GM18867 (cell line): ENCODE data around the gene COA6.
A peak's percentile ranks its signal among the peaks of the same experiment; 100 is the strongest.

Experiments used
- ATAC-seq: cut with Tn5 transposase; IDR thresholded peaks from one replicate; pipeline ENCODE4 v1.9.1; 2021; ENCODE audit warnings: mild to moderate bottlenecking, moderate library complexity; ENCODE audit not compliant: unreplicated experiment

The COA6 gene, protein sequence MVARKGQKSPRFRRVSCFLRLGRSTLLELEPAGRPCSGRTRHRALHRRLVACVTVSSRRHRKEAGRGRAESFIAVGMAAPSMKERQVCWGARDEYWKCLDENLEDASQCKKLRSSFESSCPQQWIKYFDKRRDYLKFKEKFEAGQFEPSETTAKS

DNA sequence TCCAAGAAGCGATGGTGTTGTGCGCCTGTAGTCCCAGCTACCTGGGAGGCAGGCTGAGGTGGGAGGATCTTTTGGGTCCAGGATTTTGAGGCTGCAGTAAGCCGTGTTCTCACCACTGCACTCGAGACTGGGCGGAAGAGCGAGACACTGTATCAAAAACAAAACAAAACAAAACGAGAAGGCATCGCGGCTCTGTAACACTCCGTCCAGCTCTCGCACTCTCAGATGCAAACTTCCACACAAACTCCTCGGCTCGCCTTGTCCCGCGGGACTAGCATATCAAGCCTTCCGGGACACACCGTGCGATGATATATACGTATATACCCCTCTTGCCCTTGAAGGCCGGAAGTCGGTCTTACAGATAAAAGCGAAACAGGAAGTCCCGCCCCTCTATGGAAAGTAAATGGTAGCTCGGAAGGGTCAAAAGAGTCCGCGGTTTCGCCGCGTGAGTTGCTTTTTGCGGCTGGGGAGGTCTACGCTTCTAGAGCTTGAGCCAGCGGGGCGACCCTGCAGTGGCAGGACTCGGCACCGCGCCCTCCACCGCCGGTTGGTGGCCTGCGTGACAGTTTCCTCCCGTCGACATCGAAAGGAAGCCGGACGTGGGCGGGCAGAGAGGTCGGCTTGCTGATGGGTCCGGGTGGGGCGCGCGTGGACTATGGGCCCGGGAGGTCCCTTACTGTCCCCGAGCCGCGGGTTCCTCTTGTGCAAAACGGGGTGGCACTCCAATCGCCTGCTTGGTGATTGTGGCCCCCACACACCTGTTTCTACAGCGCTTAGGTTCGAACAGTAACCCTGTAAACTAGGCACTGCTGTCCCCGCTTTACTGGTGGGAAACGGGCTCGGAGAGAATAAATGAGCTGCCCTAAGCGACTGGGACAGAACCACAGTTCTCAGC is at the start of gene COA6:
Gene COA6 (plus strand): TSS at position 393 of the 895 bp plus-strand sequence. CDS start 11 bp downstream, at position 404.
- peak; percentile 88 for ATAC-seq

DNA sequence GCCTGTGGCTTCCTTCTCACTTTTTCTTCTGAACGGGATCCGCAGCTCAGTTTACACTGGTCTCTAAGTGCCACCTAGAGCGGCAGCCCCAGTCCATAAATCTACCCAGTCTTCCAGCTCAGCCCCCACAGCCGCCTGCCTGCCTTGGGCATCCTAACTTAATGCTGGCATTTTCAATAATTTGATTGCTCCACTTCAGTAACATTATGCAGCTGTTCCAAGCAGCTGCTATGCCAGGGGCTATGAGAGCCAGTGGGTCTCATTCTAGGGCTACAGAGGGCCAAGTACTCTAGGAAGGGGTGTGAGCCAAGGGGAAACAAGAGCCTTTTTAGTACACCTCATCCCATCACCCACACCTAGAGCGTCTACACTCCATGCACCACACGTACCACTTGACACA is 48.4 kb upstream of the COA6 start:
- no peak for ATAC-seq

DNA sequence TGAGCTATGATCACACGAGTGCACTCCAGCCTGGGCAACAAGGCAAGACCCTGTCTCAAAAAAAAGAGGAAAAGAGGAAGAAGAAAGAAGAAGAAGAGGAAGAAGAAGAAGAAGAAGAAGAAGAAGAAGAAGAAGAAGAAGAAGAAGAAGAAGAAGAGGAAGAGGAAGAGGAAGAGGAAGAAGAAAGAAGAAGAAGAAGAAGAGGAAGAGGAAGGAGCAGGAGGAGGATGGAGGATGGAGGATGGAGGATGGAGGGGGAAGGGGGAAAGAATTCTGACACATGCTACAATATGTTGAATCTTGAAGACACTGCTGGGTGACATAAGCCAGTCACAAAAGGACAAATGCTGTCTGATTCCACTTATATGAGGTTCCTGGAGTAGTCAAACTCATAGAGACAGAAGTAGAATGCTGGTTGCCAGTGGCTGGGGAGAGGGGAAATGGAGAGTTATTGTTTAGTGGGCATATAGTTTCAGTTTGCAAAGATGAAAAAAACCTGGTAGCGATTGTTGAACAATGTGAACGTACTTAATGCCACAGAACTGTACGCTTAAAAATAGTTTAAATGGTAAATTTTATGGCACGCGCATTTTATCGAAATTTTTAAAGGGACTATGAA is 47.3 kb upstream of the COA6 start:
- ATAC-seq: peak; percentile 15

DNA sequence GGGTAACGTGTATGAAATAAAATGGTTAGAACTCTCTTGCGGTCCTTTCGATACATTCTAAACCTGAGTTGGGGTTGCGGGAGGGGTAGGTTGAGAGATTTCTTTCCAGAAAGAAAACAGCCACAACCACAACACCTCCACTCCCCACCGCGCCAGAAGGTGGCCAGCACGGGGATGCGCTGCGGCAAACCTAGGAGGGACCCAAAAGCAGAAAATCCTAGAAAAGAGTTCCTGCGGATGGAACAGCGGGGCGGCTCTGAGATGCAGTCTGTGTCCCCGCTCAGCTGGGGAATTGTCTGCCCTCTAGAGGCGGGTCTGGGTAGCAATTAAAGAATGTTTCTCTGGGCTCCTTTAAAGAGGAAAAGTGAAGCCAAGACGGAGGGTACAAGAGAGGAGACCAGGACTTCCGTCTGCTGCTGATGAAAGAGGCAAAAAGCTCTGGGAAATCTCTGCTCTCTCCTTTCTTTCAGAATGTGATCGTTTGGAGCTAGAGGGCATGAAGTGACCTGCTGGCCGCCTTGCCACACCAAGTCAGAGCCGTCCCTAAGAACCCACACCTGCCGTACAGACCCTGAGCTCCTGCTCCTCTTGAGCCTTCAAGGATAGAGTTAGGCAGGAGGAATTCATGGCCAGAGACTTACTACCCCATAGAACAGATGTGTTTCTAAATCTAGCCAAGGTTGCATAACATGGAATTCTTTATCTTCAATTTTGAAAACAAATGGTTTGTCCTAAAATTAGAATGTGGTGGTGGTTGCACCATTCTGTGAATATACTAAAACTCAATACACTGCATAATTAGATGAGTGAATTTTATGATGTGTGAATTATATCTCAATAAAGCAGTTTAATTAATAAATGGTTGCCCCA is 46.5 kb upstream of the COA6 start:
- ATAC-seq: peak; percentile 78

DNA sequence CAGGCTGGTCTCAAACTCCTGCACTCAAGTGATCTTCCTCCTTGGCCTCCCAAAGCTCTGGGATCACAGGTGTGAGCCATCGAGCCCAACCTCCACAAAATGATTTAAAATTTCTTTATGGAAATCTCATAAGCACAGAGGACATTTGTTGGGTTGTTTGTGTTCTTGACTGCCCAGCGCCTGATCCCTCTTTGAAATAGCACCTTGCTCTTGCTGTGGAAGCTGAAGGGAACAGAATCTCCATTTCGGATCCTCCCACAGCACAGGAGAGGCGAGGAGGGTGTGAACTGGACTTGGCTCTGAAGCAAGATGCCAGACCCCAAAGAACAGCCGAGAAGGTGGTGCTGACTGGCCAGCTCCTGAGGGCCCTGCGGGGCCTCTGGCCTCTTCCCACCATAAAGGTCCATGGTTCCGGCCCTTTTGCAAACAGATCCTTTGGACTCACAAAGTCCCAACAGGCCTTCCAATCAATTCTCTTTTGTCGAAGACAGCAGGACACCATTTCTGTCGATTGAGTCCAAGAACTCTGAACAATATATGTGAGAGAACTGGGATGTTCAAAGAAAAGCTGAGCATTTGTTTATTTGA is 45.6 kb upstream of the COA6 start:
- no peak for ATAC-seq

DNA sequence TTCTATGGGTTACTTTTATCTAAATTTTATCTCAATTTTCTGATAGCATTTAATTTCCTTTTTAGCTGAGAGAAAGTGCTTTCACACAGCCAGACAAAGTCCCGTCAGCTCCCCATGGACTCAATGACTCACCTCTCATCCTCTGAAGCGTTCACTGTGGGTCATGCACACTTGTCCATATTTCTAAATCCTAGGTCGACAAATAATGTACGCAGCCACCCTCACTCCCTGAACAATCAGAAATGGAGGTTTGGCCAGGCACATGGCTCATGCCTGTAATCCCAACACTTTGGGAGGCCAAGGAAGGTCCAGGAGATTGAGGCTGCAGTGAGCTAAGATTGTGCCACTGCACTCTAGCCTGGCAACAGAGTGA is 42.4 kb upstream of the COA6 start:
- no peak for ATAC-seq

DNA sequence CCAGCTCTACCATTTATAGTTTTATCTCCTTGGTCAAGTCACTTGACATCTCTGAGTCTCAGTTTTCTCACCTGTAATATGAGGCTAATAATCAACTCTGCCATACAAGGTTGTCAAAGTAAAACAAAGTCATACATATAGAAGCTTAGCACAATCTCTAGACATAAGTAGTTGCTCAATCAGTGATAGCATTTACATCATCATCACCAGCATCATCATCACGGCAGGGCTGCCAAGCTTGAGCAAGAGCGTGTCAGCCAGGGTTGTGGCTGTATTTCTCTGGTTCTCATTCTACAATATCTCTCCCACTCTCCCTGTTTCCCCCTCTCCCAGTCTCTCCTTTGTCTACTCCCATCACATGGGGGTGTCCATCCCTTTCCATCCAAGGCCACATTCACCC is 41.7 kb upstream of the COA6 start:
- no peak for ATAC-seq

DNA sequence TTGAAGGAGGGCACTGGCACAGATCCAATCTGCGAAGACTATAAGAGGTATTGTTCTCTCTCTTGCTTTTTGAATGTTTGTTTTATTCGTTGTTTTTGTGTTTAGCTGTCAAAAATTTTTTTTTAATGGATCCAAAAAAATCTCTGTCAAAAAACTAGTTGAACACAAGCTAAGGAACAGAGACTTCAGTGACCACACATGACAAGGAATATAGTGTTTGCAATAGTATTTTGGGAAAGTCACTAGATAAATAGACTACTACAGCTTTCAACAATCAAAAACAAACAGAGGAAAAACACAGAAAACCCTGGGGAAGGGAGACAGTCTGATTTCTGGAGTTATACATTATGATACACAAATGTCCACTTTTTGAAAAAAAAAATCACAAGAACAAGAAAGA is 36.9 kb upstream of the COA6 start:
- no peak for ATAC-seq

DNA sequence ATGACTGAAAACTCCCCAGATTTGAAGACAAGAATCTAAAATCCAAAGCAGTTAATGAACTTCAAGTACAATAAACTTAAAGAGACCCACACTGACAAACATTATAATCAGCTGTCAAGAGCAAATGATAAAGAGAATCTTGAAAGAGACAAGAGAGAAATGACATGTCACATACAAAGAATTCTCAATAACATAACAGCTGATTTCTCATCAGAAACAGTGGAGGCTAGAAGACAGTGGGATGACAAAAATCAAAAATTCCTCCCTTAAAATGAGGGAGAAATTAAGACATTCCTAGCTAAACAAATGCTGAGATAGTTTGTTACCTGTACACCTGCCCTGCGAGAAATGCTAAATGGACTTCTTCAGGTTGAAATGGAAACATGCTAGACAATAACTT is 36.0 kb upstream of the COA6 start:
- ATAC-seq: no peak

DNA sequence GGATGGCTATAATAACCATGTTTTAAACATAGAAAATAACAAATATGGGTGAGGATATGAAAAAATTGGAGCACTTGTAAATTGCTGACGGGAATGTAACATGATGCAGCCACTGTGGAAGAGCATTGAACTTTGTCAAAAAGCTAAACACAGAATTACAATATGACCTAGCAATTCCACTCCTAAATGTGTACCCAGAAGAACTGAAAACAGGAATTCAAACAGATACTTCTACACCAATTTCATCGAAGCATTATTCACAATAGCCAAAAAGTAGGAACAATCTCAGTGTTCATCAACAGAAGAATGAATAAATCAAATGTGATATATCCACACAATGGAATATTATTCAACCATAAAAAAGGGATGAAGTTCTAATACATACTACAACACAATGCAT is 32.7 kb upstream of the COA6 start:
- ATAC-seq: no peak

DNA sequence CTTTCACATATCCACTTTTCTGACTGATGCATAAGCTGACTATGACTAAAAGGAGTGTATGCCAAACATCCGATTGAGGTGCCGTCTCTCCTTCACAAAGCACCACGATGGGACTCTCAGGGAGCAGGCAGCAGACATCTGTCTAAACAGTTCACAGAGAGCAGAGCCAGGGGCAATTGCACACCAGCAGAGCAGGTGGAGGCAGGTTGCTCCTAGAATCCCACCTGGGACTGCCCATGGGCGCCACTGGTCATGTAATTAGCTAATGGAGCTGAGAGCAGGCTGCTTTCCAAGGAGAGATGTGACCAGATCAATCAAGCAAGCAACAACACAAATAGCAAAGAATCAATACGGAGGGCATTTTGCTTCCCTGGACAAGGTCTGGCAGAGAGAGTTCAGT is 30.5 kb upstream of the COA6 start:
- ATAC-seq: no peak

DNA sequence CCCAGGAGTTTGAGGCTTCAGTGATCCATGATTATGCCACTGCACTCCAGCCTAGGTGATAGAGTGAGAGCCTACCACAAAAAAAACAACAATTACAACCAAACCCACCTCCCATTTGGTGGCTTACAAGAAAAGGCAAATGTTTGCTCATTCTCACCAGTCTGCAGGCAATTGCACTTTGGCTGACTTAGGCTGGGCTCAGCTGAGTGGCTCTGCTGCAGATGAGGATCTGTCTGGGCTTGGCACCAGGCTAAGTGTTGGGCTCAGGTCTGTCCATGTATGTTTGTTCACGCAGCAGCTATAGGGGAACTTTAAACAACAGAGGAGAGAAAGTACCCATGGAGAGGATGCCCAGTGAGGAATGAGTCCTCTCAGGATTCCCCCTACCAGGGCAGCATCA is 28.0 kb upstream of the COA6 start:
- ATAC-seq: no peak

DNA sequence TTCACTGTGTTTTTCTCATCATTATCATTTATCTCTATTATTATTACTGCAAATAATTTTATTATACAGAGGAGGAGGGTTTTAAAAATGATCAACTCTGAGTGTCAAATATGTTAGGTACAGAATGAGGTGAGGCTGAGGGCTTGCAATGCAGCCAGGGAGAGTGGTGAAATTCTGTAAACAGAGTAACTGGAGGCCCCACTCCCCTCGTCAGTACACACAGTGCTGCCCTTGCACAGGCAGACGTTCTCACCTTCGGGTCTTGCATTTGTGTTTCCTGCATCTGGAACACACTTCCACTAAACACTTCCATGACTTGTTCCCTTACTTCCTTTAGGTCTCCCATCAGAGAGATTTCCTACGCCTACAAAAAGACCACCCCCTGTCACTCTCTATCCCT is 24.3 kb upstream of the COA6 start:
- ATAC-seq: no peak

DNA sequence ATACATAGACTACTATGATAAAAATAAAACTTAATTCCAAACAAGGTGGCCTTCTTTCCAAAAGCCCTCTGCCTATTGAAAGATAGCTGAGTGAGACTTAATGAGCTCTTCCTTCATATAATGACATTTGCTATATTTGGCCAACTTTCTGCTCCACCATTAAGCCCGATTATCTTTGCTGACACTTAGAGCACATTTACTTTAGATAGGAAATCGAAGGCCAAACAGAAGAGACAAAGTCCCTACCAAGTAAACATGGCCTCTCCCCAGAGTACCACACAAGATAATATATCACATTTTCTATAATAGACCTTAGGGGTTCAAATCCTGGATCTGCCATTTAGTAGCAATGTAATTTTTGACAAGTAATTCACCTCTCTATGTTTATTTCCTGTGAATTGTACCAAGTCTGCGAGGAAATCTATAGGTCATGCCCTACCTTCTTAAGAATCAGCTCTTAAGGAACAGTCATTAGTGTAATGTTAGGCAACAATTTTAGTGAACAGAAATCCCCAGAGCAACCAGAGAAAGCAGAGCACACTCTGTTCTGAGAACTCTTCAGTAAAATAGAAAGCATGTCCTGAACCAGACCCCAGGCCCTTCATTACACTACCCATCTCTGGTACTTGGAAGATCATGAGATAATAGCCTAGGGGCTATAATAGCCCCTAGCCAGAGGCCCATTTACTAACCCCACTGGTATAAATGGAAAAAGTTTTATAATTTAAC is 17.3 kb upstream of the COA6 start:
- no peak for ATAC-seq

DNA sequence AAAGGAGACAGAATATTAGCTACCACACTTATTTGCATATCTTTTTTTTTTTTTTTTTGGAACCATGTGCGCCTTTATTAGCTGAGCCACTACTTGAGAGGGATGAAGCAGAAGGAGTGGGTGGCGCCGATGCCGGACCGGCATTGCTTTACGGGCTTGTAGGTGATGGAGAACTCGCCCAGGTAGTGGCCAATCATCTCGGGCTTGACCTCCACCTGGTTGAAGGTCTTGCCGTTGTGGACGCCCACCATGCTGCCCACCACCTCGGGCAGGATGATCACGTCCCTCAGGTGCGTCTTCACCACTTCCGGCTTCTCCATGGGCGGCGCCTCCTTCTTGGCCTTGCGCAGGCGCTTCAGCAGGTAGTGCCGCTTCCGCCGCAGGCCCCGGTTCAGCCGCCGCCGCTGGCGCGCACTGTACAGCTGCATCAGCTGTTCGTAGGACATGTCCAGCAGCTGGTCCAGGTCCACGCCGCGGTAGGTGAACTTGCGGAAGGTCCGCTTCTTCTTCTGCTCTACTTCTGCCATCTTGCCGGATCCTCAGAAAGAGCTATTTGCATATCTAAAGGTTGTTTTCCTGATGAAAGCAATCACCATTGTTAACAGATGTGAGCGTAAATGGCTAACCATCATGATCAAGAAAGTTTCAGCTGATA is 16.5 kb upstream of the COA6 start:
- ATAC-seq: peak; percentile 82

DNA sequence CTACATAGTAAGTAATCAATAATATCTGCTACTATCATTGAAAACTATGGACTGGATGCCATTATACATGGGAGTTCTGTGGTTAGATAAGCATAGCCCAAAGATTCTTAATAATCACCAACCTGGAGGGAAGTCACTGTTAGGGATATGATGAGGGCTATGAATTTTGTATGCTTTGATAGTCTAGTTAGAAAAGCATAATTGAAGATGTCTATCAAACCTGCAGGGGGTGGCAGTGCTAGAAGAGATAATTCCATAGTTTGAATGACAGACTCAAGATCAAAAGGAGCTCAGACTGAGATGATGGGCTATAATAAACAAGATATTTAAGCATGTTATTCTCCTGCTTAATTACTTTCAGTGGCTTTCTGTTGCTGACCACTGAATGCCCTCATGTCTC is 15.4 kb upstream of the COA6 start:
- no peak for ATAC-seq

DNA sequence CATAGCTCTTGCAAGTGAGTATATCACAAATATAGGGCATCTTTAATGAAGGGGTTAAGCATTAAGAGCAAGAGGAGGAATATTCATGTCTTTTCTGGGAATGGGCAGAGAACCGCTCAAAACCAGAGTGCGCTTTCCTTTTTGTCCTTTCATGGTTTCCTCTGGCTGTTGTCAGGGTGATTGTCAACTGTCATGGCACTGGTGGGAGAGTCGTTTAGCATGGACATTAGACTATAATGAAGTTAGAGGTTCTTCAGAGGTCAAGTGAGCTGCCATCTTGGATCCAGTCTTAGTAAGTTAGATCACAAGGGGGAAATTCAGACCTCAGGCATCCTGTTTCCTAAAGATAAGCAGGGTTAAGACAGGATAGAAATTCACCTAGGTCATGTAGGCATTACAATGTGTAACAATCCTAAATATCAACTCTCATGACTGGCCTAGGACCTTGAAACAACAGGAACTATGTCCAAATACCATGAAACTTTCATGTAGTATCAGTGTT is 12.1 kb upstream of the COA6 start:
- no peak for ATAC-seq

DNA sequence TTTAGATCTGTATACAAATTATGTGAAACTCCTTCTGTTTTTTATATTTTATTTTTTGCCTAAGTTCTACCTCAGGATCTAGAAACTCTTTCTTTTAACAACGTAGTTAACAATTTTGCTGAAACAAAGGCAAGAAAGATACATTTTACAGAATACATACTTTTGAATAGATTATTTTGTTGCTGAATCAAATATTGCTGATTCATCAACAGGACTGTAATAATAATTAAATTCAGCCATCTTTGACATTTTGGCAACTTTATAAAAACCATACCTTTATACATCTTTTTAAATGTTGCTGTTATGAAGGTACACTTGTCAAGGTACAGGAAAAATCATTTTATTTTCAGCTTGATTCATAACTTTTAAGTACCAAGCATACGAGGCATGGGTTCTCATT is 10.7 kb upstream of the COA6 start:
- ATAC-seq: no peak

DNA sequence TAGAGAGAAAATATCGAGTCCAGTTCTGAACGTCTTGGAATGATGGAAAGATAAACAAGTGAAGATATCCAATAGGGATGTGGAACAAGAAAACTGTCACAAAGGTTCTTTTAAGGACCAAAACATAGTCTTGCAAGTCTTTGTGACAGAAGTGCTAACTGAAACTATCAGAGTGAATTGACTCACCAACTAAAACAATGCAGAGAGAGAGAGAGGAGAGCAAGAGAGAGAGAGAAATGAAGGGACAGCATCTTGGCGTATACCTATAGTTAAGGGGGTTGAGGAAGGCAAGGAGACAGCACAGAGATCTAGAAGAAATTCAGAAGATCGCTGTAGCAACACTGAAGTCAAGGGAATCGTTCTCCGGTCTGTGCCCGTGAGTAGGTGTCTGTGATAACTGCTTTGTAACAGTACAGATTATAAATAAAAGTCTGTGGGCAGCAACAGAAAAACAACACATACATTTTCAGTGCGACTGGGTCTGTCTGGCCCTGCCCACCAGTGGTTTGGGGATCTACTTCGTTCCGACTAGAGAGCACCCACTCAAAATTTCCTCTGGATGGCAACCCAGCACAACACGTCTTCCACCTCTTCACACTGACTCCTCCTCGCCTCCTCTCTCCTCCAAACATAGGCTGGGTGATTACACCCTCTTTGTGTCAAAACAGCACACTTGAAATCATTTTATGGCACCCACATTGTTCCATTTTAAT is 4.8 kb upstream of the COA6 start:
- ATAC-seq: no peak
